Liver (tissue), 9 donors: Measurements from ENCODE around the gene MED22. TPM values are rescaled to one million over a fixed set of nuclear protein-coding genes. Genes with fewer than 3 reads are reported as not detected.

ENCODE experiments used
- DNase-seq: peaks from one replicate; pipeline ENCODE4 v3.0.0-alpha.2; 2017; ENCODE audit warnings: low spot score
- H3K27ac ChIP-seq, 2 donors: one replicate each; pipeline ENCODE4 v1.7.0; 2013; ENCODE audit warnings: inconsistent platforms in 2 of 2, low read length in 2 of 2, control low read depth in 1 of 2, low read depth in 1 of 2, mild to moderate bottlenecking in 1 of 2
- H3K27me3 ChIP-seq, 4 donors: one replicate each; pipeline versions ENCODE4 v1.6.1 to v1.7.0; 2013; ENCODE audit warnings: low read length in 3 of 4, inconsistent platforms in 1 of 4, mild to moderate bottlenecking in 1 of 4, moderate library complexity in 1 of 4; ENCODE audit not compliant: control insufficient read depth in 4 of 4, insufficient read depth in 4 of 4
- H3K36me3 ChIP-seq, 4 donors: one replicate each; pipeline versions ENCODE4 v1.6.1 to v1.7.0; 2013; ENCODE audit warnings: low read length in 3 of 4, mild to moderate bottlenecking in 3 of 4, low read depth in 1 of 4, moderate library complexity in 1 of 4; ENCODE audit not compliant: control insufficient read depth in 4 of 4, insufficient read depth in 3 of 4
- H3K4me1 ChIP-seq, 4 donors: one replicate each; pipeline versions ENCODE4 v1.6.1 to v1.7.0; 2013; ENCODE audit warnings: low read length in 3 of 4, mild to moderate bottlenecking in 3 of 4, moderate library complexity in 1 of 4; ENCODE audit not compliant: control insufficient read depth in 4 of 4, insufficient read depth in 4 of 4
- H3K4me3 ChIP-seq, 3 donors: one replicate each; pipeline versions ENCODE4 v1.6.1 to v1.7.0; 2013; ENCODE audit warnings: low read length in 3 of 3, control low read depth in 1 of 3, low read depth in 1 of 3, mild to moderate bottlenecking in 1 of 3
- H3K9ac ChIP-seq, 2 donors: one replicate each; pipeline ENCODE4 v1.7.0; 2013; ENCODE audit warnings: low read length in 2 of 2, mild to moderate bottlenecking in 2 of 2, moderate library complexity in 2 of 2, control low read depth in 1 of 2, low read depth in 1 of 2
- H3K9me3 ChIP-seq, 4 donors: one replicate each; pipeline versions ENCODE4 v1.6.1 to v1.7.0; 2013; ENCODE audit warnings: low read length in 3 of 4; ENCODE audit not compliant: control insufficient read depth in 4 of 4
- EGR1 ChIP-seq, 2 donors: IDR thresholded peaks; 2 replicates each; pipeline ENCODE4 v1.6.1; 2016 to 2018; ENCODE audit warnings: antibody characterized with exemption in 2 of 2, low read depth in 2 of 2
- FOXA2 ChIP-seq: IDR thresholded peaks from 2 replicates; pipeline ENCODE4 v1.6.1; 2016; ENCODE audit warnings: antibody characterized with exemption
- GABPA ChIP-seq, 2 donors: IDR thresholded peaks in 1 of 2; conservative IDR thresholded peaks in 1 of 2; 2 replicates each; pipeline ENCODE4 v1.6.1; 2016; ENCODE audit warnings: antibody characterized with exemption in 2 of 2, mild to moderate bottlenecking in 1 of 2, moderate library complexity in 1 of 2
- HNF4A ChIP-seq, 2 donors: conservative IDR thresholded peaks; 2 replicates each; pipeline ENCODE4 v1.6.1; 2016; ENCODE audit warnings: antibody characterized with exemption in 2 of 2, mild to moderate bottlenecking in 2 of 2
- HNF4G ChIP-seq: IDR thresholded peaks from 2 replicates; pipeline ENCODE4 v1.6.1; 2016; ENCODE audit warnings: antibody characterized with exemption
- JUND ChIP-seq, 2 donors: IDR thresholded peaks; 2 replicates each; pipeline ENCODE4 v1.6.1; 2016; ENCODE audit warnings: antibody characterized with exemption in 2 of 2
- RAD21 ChIP-seq, 2 donors: IDR thresholded peaks; 2 replicates each; pipeline ENCODE4 v1.6.1; 2016; ENCODE audit warnings: antibody characterized with exemption in 2 of 2, mild to moderate bottlenecking in 2 of 2
- RXRA ChIP-seq, 2 donors: IDR thresholded peaks; 2 replicates each; pipeline ENCODE4 v1.6.1; 2017 to 2018; ENCODE audit warnings: antibody characterized with exemption in 2 of 2, mild to moderate bottlenecking in 1 of 2
- SP1 ChIP-seq: IDR thresholded peaks from 2 replicates; pipeline ENCODE4 v1.6.1; 2018; ENCODE audit warnings: antibody characterized with exemption, mild to moderate bottlenecking
- YY1 ChIP-seq: IDR thresholded peaks from 2 replicates; pipeline ENCODE4 v1.6.1; 2016; ENCODE audit warnings: antibody characterized with exemption, mild to moderate bottlenecking
- WGBS: extraction: QIAGEN DNeasy Blood & Tissue Kit; methylation state at CpG from one replicate; pipeline ENCODE4 v1.1.7; 2013; 5-methylcytosine and 5-hydroxymethylcytosine counted together
- polyA plus RNA-seq, 2 donors: library from polyadenylated mRNA; stranded (reverse) in 1 of 2; unstranded in 1 of 2; fragments of 200-250 nt in 1 of 2; fragments of >200 nt in 1 of 2; fragmentation: Nextera tagmentation in 1 of 2; extraction: Ambion mirVana in 1 of 2; gene quantifications; one replicate each; pipeline versions ENCODE4 v1.2.1 to v1.2.3, GENCODE V29; 2013 to 2015
- total RNA-seq, 2 donors: library from RNA; depleted of rRNA; stranded (reverse); fragments of >200 nt; gene quantifications; one replicate each; pipeline ENCODE4 v1.2.3, GENCODE V29; 2014
- TF ChIP-seq, protein P1 (sequence below): IDR thresholded peaks from 2 replicates; pipeline ENCODE4 v1.6.1; 2016; ENCODE audit warnings: antibody characterized with exemption
- TF ChIP-seq, protein P2 (sequence below): IDR thresholded peaks from 2 replicates; pipeline ENCODE4 v1.6.1; 2016; ENCODE audit warnings: antibody characterized with exemption
- TF ChIP-seq, protein P3 (sequence below): fragments of 150-350 bp; IDR thresholded peaks from 2 replicates; pipeline ENCODE4 v1.5.1; 2017; ENCODE audit warnings: improper control_type of control experiment, low read depth, low read length; ENCODE audit not compliant: missing input control
- donor health status: healthy.
- donor health status: healthy.
- donor health status: healthy.
- donor health status: healthy.
- donor health status: healthy.

The MED22 gene
- total and polyA plus RNA-seq, 4 donors = 3.1 to 10.3 (median 9.9) TPM

DNA sequence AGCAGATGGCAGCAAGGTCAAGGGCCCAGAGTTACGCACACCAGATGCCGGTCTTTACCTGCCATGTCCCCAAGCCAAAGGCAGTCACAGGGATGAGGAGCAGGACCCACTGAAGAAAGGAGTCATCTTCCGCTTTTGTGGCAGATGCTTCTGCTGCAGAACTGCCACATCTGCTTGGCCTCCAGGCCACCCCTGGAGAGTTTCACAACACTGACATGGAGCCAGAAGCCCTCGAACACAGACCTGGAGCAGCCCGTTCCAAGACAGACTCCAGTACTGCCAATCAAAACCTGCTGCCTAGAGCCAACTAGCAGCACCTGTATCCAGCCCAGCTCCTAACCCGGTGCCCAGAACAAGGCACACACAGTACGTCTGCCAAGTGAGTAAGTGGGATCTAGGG is 6.8 kb upstream of the MED22 start:
- DNase-seq = no peak
- H3K36me3 ChIP-seq = peaks cover 6 to 39% (median 24%) of the 10 kb centered on the region in 4 donors
- H3K9ac ChIP-seq = no peak overlapping the region
- H3K4me3 ChIP-seq = no peak overlapping the region
- H3K27ac ChIP-seq = no peak overlapping the region
- no peaks in the 10 kb centered on the region for H3K9me3 ChIP-seq
- WGBS = 65% methylated on average over 7 of the region's 7 CpGs
- H3K27me3 ChIP-seq = no peaks in the 10 kb centered on the region
- TF ChIP-seq, protein P1, sequence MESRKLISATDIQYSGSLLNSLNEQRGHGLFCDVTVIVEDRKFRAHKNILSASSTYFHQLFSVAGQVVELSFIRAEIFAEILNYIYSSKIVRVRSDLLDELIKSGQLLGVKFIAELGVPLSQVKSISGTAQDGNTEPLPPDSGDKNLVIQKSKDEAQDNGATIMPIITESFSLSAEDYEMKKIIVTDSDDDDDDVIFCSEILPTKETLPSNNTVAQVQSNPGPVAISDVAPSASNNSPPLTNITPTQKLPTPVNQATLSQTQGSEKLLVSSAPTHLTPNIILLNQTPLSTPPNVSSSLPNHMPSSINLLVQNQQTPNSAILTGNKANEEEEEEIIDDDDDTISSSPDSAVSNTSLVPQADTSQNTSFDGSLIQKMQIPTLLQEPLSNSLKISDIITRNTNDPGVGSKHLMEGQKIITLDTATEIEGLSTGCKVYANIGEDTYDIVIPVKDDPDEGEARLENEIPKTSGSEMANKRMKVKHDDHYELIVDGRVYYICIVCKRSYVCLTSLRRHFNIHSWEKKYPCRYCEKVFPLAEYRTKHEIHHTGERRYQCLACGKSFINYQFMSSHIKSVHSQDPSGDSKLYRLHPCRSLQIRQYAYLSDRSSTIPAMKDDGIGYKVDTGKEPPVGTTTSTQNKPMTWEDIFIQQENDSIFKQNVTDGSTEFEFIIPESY = no peak
- TF ChIP-seq, protein P2, sequence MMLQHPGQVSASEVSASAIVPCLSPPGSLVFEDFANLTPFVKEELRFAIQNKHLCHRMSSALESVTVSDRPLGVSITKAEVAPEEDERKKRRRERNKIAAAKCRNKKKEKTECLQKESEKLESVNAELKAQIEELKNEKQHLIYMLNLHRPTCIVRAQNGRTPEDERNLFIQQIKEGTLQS = no peak
- TF ChIP-seq RXRA (IDR thresholded peaks at IDR 0.05) = peak in 1 of 2 donors; percentile 32
- H3K4me1 ChIP-seq = peaks cover 9 to 39% (median 26%) of the 10 kb centered on the region in 4 donors

DNA sequence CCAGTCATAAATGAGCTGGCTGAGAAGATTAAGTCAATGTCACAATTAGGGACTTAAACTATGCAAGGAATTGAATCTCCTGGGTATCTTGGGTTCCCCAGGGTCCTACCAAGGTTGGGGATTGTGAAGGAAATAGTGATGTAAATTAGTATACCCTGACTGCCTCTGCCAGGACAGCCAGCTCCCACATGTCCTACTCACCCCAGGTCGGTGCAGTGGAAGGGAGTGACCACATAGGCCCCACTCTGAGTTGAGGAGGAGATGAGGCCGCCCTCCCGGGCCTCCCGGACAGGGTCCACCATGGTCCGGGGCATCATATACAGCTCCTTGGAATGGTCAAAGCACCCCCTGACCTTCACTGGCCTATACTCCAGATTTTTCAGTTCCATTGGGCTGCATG is 5.6 kb upstream of the MED22 start:
- no peak for DNase-seq

DNA sequence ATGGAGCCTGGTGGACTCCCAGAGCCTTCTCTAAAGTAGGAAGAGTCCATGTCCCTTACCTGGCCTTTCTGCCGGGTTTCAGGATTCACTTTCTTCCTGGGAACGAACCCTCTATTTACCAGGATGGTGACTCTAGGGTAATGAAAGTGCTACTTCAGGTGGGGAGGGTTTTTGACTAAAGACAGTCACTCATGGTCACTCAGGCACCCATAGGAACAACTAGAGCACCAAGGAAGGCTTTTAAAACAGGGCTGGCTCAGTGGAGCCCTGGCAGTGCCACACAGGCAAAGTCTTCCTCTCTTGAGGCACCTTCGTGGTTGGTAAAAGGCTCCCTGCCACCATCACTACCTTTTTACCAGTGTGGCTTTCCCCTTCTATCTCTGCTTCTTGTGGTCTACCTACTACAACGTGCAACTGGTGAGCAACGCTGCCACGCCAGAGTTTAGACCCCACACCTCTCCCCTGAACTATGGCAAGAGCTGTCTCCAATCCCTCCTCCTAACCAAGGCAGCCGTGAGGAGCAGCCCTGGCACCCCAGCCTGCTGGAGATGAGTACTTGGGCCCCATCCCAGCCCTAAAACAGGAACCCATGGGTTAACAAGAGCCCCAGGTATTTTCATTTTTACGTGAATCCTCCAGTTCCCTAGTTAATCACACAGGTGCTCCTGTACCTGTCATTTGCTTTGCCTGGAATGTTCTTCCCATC is 4.9 kb upstream of the MED22 start:
- Histone ChIP-seq H3K4me3 (no peak overlapping the region), H3K9ac (no peak overlapping the region), H3K9me3 (no peaks in the 10 kb centered on the region), H3K36me3 (peaks cover 6 to 41% (median 24%) of the 10 kb centered on the region in 4 donors), H3K4me1 (peaks cover 9 to 40% (median 33%) of the 10 kb centered on the region in 4 donors), H3K27me3 (no peaks in the 10 kb centered on the region), H3K27ac (no peak overlapping the region)
- 86% methylated on average over 8 of the region's 8 CpGs for WGBS
- no peak for DNase-seq
- TF ChIP-seq GABPA (IDR thresholded peaks at IDR 0.05 in 1 of 2, conservative IDR thresholded peaks at IDR 0.05 in 1 of 2) (no peak), YY1 (no peak), RAD21 (IDR thresholded peaks at IDR 0.05) (no peak), JUND (IDR thresholded peaks at IDR 0.05) (no peak), HNF4G (no peak), FOXA2 (no peak), EGR1 (IDR thresholded peaks at IDR 0.05; ENCODE audit: low read depth in 2 of 2) (no peak), HNF4A (conservative IDR thresholded peaks at IDR 0.05) (no peak)
- TF ChIP-seq, protein P3, sequence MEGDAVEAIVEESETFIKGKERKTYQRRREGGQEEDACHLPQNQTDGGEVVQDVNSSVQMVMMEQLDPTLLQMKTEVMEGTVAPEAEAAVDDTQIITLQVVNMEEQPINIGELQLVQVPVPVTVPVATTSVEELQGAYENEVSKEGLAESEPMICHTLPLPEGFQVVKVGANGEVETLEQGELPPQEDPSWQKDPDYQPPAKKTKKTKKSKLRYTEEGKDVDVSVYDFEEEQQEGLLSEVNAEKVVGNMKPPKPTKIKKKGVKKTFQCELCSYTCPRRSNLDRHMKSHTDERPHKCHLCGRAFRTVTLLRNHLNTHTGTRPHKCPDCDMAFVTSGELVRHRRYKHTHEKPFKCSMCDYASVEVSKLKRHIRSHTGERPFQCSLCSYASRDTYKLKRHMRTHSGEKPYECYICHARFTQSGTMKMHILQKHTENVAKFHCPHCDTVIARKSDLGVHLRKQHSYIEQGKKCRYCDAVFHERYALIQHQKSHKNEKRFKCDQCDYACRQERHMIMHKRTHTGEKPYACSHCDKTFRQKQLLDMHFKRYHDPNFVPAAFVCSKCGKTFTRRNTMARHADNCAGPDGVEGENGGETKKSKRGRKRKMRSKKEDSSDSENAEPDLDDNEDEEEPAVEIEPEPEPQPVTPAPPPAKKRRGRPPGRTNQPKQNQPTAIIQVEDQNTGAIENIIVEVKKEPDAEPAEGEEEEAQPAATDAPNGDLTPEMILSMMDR = no peak
- TF ChIP-seq, protein P2 = no peak
- TF ChIP-seq, protein P1 = no peak

More for the DNA sequence above, 5.6 kb upstream of the MED22 start:
- H3K27me3 ChIP-seq = no peaks in the 10 kb centered on the region
- 89% methylated on average over 5 of the region's 5 CpGs for WGBS
- no peak overlapping the region for H3K4me3 ChIP-seq
- TF ChIP-seq, protein P1 = no peak
- TF ChIP-seq HNF4A (conservative IDR thresholded peaks at IDR 0.05) (no peak), SP1 (no peak)
- H3K9ac ChIP-seq = no peak overlapping the region
- H3K9me3 ChIP-seq = no peaks in the 10 kb centered on the region
- H3K27ac ChIP-seq = no peak overlapping the region
- H3K4me1 ChIP-seq = peaks cover 9 to 42% (median 33%) of the 10 kb centered on the region in 4 donors
- peaks cover 6 to 41% (median 24%) of the 10 kb centered on the region in 4 donors for H3K36me3 ChIP-seq
